ENCODE results near the gene CSPG4.

GRCh38 chr15:75661756-75662140 is 50.9 kb downstream of the CSPG4 start:
- TF ChIP-seq POLR2A (IDR thresholded peaks at IDR 0.05; ENCODE audit: low read length): no peak
- no peak for TF ChIP-seq GATA1 (IDR thresholded peaks at IDR 0.05; ENCODE audit: low read depth, low read length)

All from erythroblast (primary cell).